Endodermal cell (in vitro differentiated cells): ENCODE results near the gene TBCE. TPM values are rescaled to one million over a fixed set of nuclear protein-coding genes. Genes with fewer than 3 reads are reported as not detected.

Experiments
- DNase-seq: peaks from one replicate; pipeline ENCODE4 v3.0.0-alpha.2; 2017
- H3K27ac ChIP-seq: 2 replicates; pipeline ENCODE4 v1.5.1; 2013; ENCODE audit warnings: mild to moderate bottlenecking, low read depth, low read length, moderate library complexity
- H3K27me3 ChIP-seq: 2 replicates; pipeline ENCODE4 v1.6.1; 2013; ENCODE audit warnings: mild to moderate bottlenecking, low read length, moderate library complexity; ENCODE audit not compliant: insufficient read depth, control insufficient read depth, poor library complexity, severe bottlenecking
- H3K36me3 ChIP-seq: 2 replicates; pipeline ENCODE4 v1.7.0; 2013; ENCODE audit warnings: mild to moderate bottlenecking, low read length, moderate library complexity; ENCODE audit not compliant: control insufficient read depth, insufficient read depth
- H3K4me1 ChIP-seq: one replicate; pipeline ENCODE4 v1.7.0; 2013; ENCODE audit warnings: low read length; ENCODE audit not compliant: control insufficient read depth, insufficient read depth
- H3K4me3 ChIP-seq: 2 replicates; pipeline ENCODE4 v1.5.1; 2013; ENCODE audit warnings: mild to moderate bottlenecking, low read length, moderate library complexity
- H3K9ac ChIP-seq: 2 replicates; pipeline ENCODE4 v1.6.1; 2013; ENCODE audit warnings: mild to moderate bottlenecking, low read length, moderate library complexity; ENCODE audit not compliant: poor library complexity, severe bottlenecking; ENCODE audit errors: extremely low read depth
- H3K9me3 ChIP-seq: 2 replicates; pipeline ENCODE4 v1.6.1; 2013; ENCODE audit warnings: mild to moderate bottlenecking, low read length, moderate library complexity; ENCODE audit not compliant: control insufficient read depth
- H3K27ac Mint-ChIP-seq: 2 replicates; pipeline ENCODE4 v1.8.0; 2020; ENCODE audit warnings: mixed read lengths
- H3K27me3 Mint-ChIP-seq: 2 replicates; pipeline ENCODE4 v1.8.0; 2021; ENCODE audit warnings: mild to moderate bottlenecking, mixed read lengths; ENCODE audit not compliant: insufficient read depth
- H3K36me3 Mint-ChIP-seq: 2 replicates; pipeline ENCODE4 v1.8.0; 2020; ENCODE audit warnings: low read depth, mixed read lengths
- H3K4me1 Mint-ChIP-seq: 2 replicates; pipeline ENCODE4 v1.8.0; 2020; ENCODE audit warnings: mixed read lengths
- H3K4me3 Mint-ChIP-seq: 2 replicates; pipeline ENCODE4 v1.8.0; 2020; ENCODE audit warnings: mild to moderate bottlenecking, moderate library complexity, mixed read lengths
- H3K9me3 Mint-ChIP-seq: 2 replicates; pipeline ENCODE4 v1.8.0; 2020; ENCODE audit warnings: mild to moderate bottlenecking, mixed read lengths
- CTCF ChIP-seq: fragments of 200-600 bp; sonication (generic); conservative IDR thresholded peaks from 2 replicates; pipeline ENCODE4 v1.5.0; 2021; ENCODE audit warnings: antibody characterized with exemption, mild to moderate bottlenecking
- WGBS, 2 experiments: methylation state at CpG; one replicate each; pipeline versions ENCODE4 v1.1.5 to v1.1.7; 2013; ENCODE audit warnings: missing lambda C conversion rate in 2 of 2, mixed read lengths in 1 of 2; ENCODE audit not compliant: insufficient coverage in 1 of 2, insufficient read length in 1 of 2; 5-methylcytosine and 5-hydroxymethylcytosine counted together
- long read RNA-seq, 4 experiments: library from polyadenylated mRNA in 2 of 4; library from RNA in 1 of 4; library from capped mRNA in 1 of 4; stranded (forward) in 3 of 4; unstranded in 1 of 4; transcript quantifications; one replicate each; pipeline ENCODE4 v2.0.0, GENCODE V29; 2020 to 2021; ENCODE audit warnings: inconsistent platforms in 1 of 4
- polyA plus RNA-seq, 2 experiments: library from polyadenylated mRNA; stranded (reverse); fragments of 50-300 nt; gene quantifications; one replicate each; pipeline ENCODE4 v1.2.3, GENCODE V29; 2013
- total RNA-seq, 2 donors: library from RNA; stranded (reverse); fragmentation: NEBNext Ultra II Directional in 1 of 2; extraction: Animal tissue kit (Norgen Biotek cat#: 25700) in 1 of 2; gene quantifications; 2 replicates in 1 of 2; 3 replicates in 1 of 2; pipeline ENCODE4 v1.2.1, GENCODE V29; 2021

Gene TBCE
- 10 to 100 TPM; 31.8 to 33.3 TPM for total RNA-seq
- 31.3 TPM for polyA plus RNA-seq (2013, experiment 1 of 2)
- polyA plus RNA-seq (2013, experiment 2 of 2) = 23.6 TPM
- long read RNA-seq, experiment 1, full-length matches to known transcripts = 13 of 29 reads
- long read RNA-seq, experiment 1, partial matches to known transcripts = 7 of 29 reads
- long read RNA-seq, experiment 1, other reads (novel, unspliced or antisense) = 9 of 29 reads
- long read RNA-seq, experiment 2, full-length matches to known transcripts = 39 of 45 reads
- long read RNA-seq, experiment 2, partial matches to known transcripts = 2 of 45 reads
- long read RNA-seq, experiment 2, other reads (novel, unspliced or antisense) = 4 of 45 reads
- long read RNA-seq, experiment 3, full-length matches to known transcripts = 80 of 85 reads
- long read RNA-seq, experiment 3, partial matches to known transcripts = 2 of 85 reads
- long read RNA-seq, experiment 3, other reads (novel, unspliced or antisense) = 3 of 85 reads
- long read RNA-seq, experiment 4, full-length matches to known transcripts = 80 of 89 reads
- long read RNA-seq, experiment 4, partial matches to known transcripts = 2 of 89 reads
- long read RNA-seq, experiment 4, other reads (novel, unspliced or antisense) = 7 of 89 reads

GRCh38 chr1:235367000-235367908 is at the start of gene TBCE:
Gene TBCE, plus strand, starts transcription at chr1:235367427. Its CDS starts 12,623 bp downstream, at chr1:235380050.
- H3K27me3 ChIP-seq = no peaks in the 10 kb centered on the region
- Mint-ChIP-seq H3K4me1 (peaks cover 5% of the 10 kb centered on the region), H3K4me3 (peak within 1 kb of the TSS; percentile 95), H3K9me3 (no peaks in the 10 kb centered on the region), H3K27me3 (no peaks in the 10 kb centered on the region), H3K27ac (peak within 1 kb of the TSS; percentile 98), H3K36me3 (peaks cover 13% of the 10 kb centered on the region)
- H3K4me1 ChIP-seq = no peaks in the 10 kb centered on the region
- H3K36me3 ChIP-seq = peaks cover 4% of the 10 kb centered on the region
- 1 to 2% methylated on average over 25 to 38 of the region's 38 CpGs for WGBS, 2 experiments
- H3K9ac ChIP-seq = peak within 1 kb of the TSS; percentile 86
- peak within 1 kb of the TSS; percentile 92 for H3K4me3 ChIP-seq
- DNase-seq = peak; percentile 99
- TF ChIP-seq CTCF = peak; percentile 25
- H3K27ac ChIP-seq = peak within 1 kb of the TSS; percentile 42
- no peaks in the 10 kb centered on the region for H3K9me3 ChIP-seq

GRCh38 chr1:235319255-235319654 is 48.0 kb upstream of the TBCE start:
- Mint-ChIP-seq H3K9me3 (no peaks in the 10 kb centered on the region), H3K36me3 (peaks cover 44% of the 10 kb centered on the region), H3K27ac (no peak overlapping the region), H3K4me1 (peaks cover 19% of the 10 kb centered on the region), H3K4me3 (no peak overlapping the region), H3K27me3 (no peaks in the 10 kb centered on the region)
- no peak for DNase-seq
- Histone ChIP-seq H3K27ac (no peak overlapping the region), H3K4me3 (no peak overlapping the region), H3K36me3 (peaks cover 50% of the 10 kb centered on the region), H3K4me1 (no peaks in the 10 kb centered on the region), H3K27me3 (no peaks in the 10 kb centered on the region), H3K9me3 (no peaks in the 10 kb centered on the region), H3K9ac (no peak overlapping the region)
- 93 to 94% methylated on average over 2 of the region's 2 CpGs for WGBS, 2 experiments
- TF ChIP-seq CTCF = no peak

GRCh38 chr1:235320521-235321179 is 46.6 kb upstream of the TBCE start:
- no peaks in the 10 kb centered on the region for H3K27me3 ChIP-seq
- H3K27ac ChIP-seq = no peak overlapping the region
- DNase-seq = no peak
- no peak overlapping the region for H3K4me3 ChIP-seq
- Mint-ChIP-seq H3K4me1 (peaks cover 25% of the 10 kb centered on the region), H3K27me3 (no peaks in the 10 kb centered on the region), H3K9me3 (no peaks in the 10 kb centered on the region), H3K36me3 (peaks cover 49% of the 10 kb centered on the region), H3K27ac (peak overlapping the region; percentile 7), H3K4me3 (no peak overlapping the region)
- no peak overlapping the region for H3K9ac ChIP-seq
- 90 to 94% methylated on average over 6 of the region's 6 CpGs for WGBS, 2 experiments
- H3K4me1 ChIP-seq = no peaks in the 10 kb centered on the region
- H3K36me3 ChIP-seq = peaks cover 55% of the 10 kb centered on the region
- H3K9me3 ChIP-seq = no peaks in the 10 kb centered on the region
- TF ChIP-seq CTCF = no peak
